PFSK-1 (cell line): ENCODE data around the gene RBBP8.

ENCODE experiments used
- POLR2AphosphoS5 ChIP-seq: IDR thresholded peaks from 2 replicates; pipeline ENCODE4 v1.6.1; 2012; ENCODE audit warnings: low read depth, mild to moderate bottlenecking, control low read depth, low read length, moderate library complexity
- TAF1 ChIP-seq: IDR thresholded peaks from 2 replicates; pipeline ENCODE4 v1.6.1; 2012; ENCODE audit warnings: low read length, control low read depth, borderline replicate concordance; ENCODE audit not compliant: insufficient read depth

DNA sequence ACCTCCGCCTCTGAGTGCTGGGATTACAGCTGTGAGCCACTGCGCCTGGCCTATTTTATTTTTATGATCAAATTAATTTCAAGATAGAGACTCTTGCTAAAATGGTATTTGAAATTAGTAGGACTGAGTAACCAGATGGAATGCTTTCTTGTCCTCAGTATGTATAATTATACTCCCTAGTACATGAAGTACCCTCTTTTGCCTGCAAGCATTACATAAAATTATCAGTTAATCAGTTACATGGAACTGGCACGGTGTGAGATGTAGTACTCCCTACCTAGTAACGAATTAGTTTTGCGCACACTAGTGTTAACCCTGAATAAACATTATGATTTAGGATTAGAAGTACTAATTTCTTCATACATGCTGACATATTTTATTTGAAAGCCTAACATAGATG, 41.6 kb downstream of the RBBP8 start:
- TF ChIP-seq POLR2AphosphoS5: no peak
- no peak for TF ChIP-seq TAF1
